CD4-positive, CD25-positive, alpha-beta regulatory T cell (primary cell): ENCODE measurements around the gene HDAC8. TPM values are rescaled to one million over a fixed set of nuclear protein-coding genes. Genes with fewer than 3 reads are reported as not detected.
"Not testable (repeated sequence)": the region's sequence is repeated elsewhere in the genome, so short reads cannot be mapped to it uniquely, and the experiment has no call there.

Source experiments
- ATAC-seq, 2 donors: fragments of 150-1000 bp; cut with Tn5 transposase; one replicate each; pipeline ENCODE4 v1.10.0; 2021; ENCODE audit warnings: low read depth in 2 of 2, moderate number of reproducible peaks in 2 of 2, moderate library complexity in 1 of 2
- DNase-seq, 3 donors: peaks; one replicate each; pipeline versions ENCODE4 v3.0.0 to v3.0.0-alpha.2; 2012 to 2022; ENCODE audit warnings: mixed read lengths in 1 of 3
- H3K27ac ChIP-seq: one replicate; pipeline ENCODE4 v1.7.0; 2013; ENCODE audit warnings: mild to moderate bottlenecking, low read length; ENCODE audit not compliant: insufficient read depth, poor library complexity, severe bottlenecking
- H3K27me3 ChIP-seq: one replicate; pipeline ENCODE4 v1.7.0; 2013; ENCODE audit warnings: low read length; ENCODE audit not compliant: control insufficient read depth, insufficient read depth
- H3K36me3 ChIP-seq: one replicate; pipeline ENCODE4 v1.7.0; 2013; ENCODE audit warnings: mild to moderate bottlenecking, low read length, moderate library complexity; ENCODE audit not compliant: control insufficient read depth, insufficient read depth
- H3K4me1 ChIP-seq: 2 replicates; pipeline ENCODE4 v1.7.0; 2013; ENCODE audit warnings: mild to moderate bottlenecking, low read length; ENCODE audit not compliant: insufficient read depth, control insufficient read depth, poor library complexity, severe bottlenecking
- H3K4me3 ChIP-seq: one replicate; pipeline ENCODE4 v1.7.0; 2013; ENCODE audit warnings: low read depth, mild to moderate bottlenecking, low read length, moderate library complexity
- H3K9me3 ChIP-seq, 2 experiments: 1 replicate in 1 of 2; 2 replicates in 1 of 2; pipeline ENCODE4 v1.7.0; 2013; ENCODE audit warnings: low read length in 2 of 2, mild to moderate bottlenecking in 1 of 2, moderate library complexity in 1 of 2; ENCODE audit not compliant: control insufficient read depth in 2 of 2
- H3K27ac Mint-ChIP-seq, 3 donors: one replicate each; pipeline ENCODE4 v1.8.0; 2020 to 2022; ENCODE audit warnings: mild to moderate bottlenecking in 3 of 3, mixed read lengths in 3 of 3, moderate library complexity in 2 of 3
- H3K27me3 Mint-ChIP-seq: one replicate; pipeline ENCODE4 v1.8.0; 2022; ENCODE audit warnings: mild to moderate bottlenecking, mixed read lengths
- H3K36me3 Mint-ChIP-seq: one replicate; pipeline ENCODE4 v1.8.0; 2020; ENCODE audit warnings: mixed read lengths
- H3K4me1 Mint-ChIP-seq, 4 donors: one replicate each; pipeline ENCODE4 v1.8.0; 2020 to 2022; ENCODE audit warnings: mixed read lengths in 4 of 4, mild to moderate bottlenecking in 1 of 4
- H3K4me3 Mint-ChIP-seq, 4 donors: one replicate each; pipeline ENCODE4 v1.8.0; 2020 to 2022; ENCODE audit warnings: mild to moderate bottlenecking in 4 of 4, mixed read lengths in 4 of 4, moderate library complexity in 3 of 4
- H3K9me3 Mint-ChIP-seq, 7 donors: one replicate each; pipeline ENCODE4 v1.8.0; 2020 to 2022; ENCODE audit warnings: mixed read lengths in 7 of 7, mild to moderate bottlenecking in 3 of 7, moderate library complexity in 2 of 7
- polyA plus RNA-seq, 4 donors: library from polyadenylated mRNA; unstranded; fragments of 300-500 nt; fragmentation: Illumina TruSeq; gene quantifications; one replicate each; pipeline ENCODE4 v1.2.3, GENCODE V29; 2021
- total RNA-seq: library from RNA; stranded (reverse); gene quantifications from one replicate; pipeline ENCODE4 v1.2.3, GENCODE V29; 2022

The HDAC8 gene
- total and polyA plus RNA-seq, 5 donors from 2014 or later, result 14.0 to 22.4 (median 17.6) TPM

DNA sequence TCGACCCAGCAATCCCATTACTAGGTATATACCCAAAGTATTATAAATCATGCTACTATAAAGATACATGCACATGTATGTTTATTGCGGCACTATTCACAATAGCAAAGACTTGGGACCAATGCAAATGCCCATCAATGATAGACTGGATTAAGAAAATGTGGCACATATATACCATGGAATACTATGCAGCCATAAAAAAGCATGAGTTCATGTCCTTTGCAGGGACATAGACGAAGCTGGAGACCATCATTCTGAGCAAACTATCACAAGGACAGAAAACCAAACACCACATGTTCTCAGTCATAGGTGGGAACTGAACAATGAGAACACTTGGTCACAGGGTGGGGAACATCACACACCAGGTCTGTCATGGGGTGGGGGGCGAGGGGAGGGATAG lies 18.4 kb upstream of the HDAC8 start:
- not testable (repeated sequence) for H3K27me3 ChIP-seq, H3K9me3 ChIP-seq, DNase-seq, H3K4me1 Mint-ChIP-seq, H3K36me3 ChIP-seq, H3K27ac ChIP-seq, H3K27me3 Mint-ChIP-seq, H3K4me3 Mint-ChIP-seq, H3K4me3 ChIP-seq, ATAC-seq, H3K27ac Mint-ChIP-seq, H3K36me3 Mint-ChIP-seq, H3K9me3 Mint-ChIP-seq, H3K4me1 ChIP-seq

GRCh38 chrX:72584163-72584562 lies 11.5 kb upstream of the HDAC8 start:
- H3K4me3 Mint-ChIP-seq, result no peak overlapping the region
- H3K27me3 ChIP-seq, result no peaks in the 10 kb centered on the region
- H3K36me3 Mint-ChIP-seq, result no peaks in the 10 kb centered on the region
- H3K4me3 ChIP-seq, result no peak overlapping the region
- H3K9me3 ChIP-seq, result no peaks in the 10 kb centered on the region
- ATAC-seq (no peak), DNase-seq (no peak)
- H3K4me1 Mint-ChIP-seq, result no peaks in the 10 kb centered on the region
- H3K27ac Mint-ChIP-seq, result no peak overlapping the region
- H3K4me1 ChIP-seq, result no peaks in the 10 kb centered on the region
- no peak overlapping the region for H3K27ac ChIP-seq
- H3K9me3 Mint-ChIP-seq, result peaks cover 0 to 5% (median 0%) of the 10 kb centered on the region in 7 donors
- no peaks in the 10 kb centered on the region for H3K36me3 ChIP-seq
- H3K27me3 Mint-ChIP-seq, result no peaks in the 10 kb centered on the region

DNA sequence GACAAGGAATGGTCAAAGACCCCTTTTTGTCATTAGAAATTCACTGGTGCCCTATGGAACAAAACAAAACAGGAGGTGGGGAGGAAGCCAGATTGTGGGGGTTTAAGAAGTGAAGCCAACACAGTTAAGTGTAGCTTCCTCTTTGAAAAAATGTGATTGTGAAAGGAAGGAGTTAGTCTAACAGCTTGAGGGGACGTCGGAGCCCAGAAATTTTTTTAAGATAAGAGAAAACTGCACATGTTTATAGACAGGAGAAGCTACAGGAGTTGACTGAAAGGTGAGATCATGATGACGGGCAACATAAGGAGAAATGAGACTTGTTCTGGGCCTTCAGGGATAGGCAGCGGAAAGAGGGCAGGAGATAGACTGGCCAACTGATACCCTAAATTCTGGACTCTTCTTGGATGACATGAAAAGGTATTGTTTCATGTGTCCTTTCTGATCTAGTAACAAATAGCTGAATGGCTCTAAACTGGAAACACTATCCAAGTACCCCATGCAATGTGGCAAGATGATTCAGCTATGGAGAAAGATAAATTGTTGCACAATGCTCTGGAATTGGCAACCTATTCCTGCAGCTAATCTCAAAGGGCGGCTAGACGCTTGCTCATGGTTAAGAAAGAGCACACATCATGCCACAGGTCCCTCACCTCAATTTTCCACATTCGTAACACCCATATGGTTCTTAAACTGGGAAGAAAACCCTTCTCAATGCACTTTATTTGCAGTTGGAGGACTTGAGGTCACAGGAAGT lies 3.7 kb upstream of the HDAC8 start:
- Histone ChIP-seq H3K4me3 (no peak overlapping the region), H3K9me3 (no peaks in the 10 kb centered on the region), H3K4me1 (no peaks in the 10 kb centered on the region), H3K27me3 (no peaks in the 10 kb centered on the region), H3K27ac (no peak overlapping the region), H3K36me3 (no peaks in the 10 kb centered on the region)
- Mint-ChIP-seq H3K9me3 (no peaks in the 10 kb centered on the region), H3K4me1 (peaks cover 0 to 8% (median 3%) of the 10 kb centered on the region in 4 donors), H3K27me3 (peaks cover 4% of the 10 kb centered on the region), H3K27ac (no peak overlapping the region), H3K36me3 (peaks cover under 1% of the 10 kb centered on the region), H3K4me3 (no peak overlapping the region)
- ATAC-seq (no peak), DNase-seq (no peak)

GRCh38 chrX:72573158-72573511 lies 492 bp upstream of the HDAC8 start:
- Histone ChIP-seq H3K4me1 (no peaks in the 10 kb centered on the region), H3K4me3 (peak overlapping the region; percentile 96), H3K27me3 (no peaks in the 10 kb centered on the region), H3K9me3 (no peaks in the 10 kb centered on the region), H3K36me3 (peaks cover under 1% of the 10 kb centered on the region), H3K27ac (no peak overlapping the region)
- peaks cover 2 to 13% (median 5%) of the 10 kb centered on the region in 4 donors for H3K4me1 Mint-ChIP-seq
- ATAC-seq (no peak), DNase-seq (no peak)
- peaks cover 4% of the 10 kb centered on the region for H3K36me3 Mint-ChIP-seq
- peak overlapping the region; percentile 87 to 96 (median 94) for H3K27ac Mint-ChIP-seq
- peak overlapping the region; percentile 90 to 96 (median 94) for H3K4me3 Mint-ChIP-seq
- H3K9me3 Mint-ChIP-seq, result no peaks in the 10 kb centered on the region
- peaks cover 4% of the 10 kb centered on the region for H3K27me3 Mint-ChIP-seq

- Mint-ChIP-seq H3K27ac (no peak overlapping the region), H3K4me1 (peaks cover 2 to 14% (median 5%) of the 10 kb centered on the region in 4 donors), H3K9me3 (no peaks in the 10 kb centered on the region), H3K27me3 (no peaks in the 10 kb centered on the region), H3K4me3 (peak overlapping the region in 1 of 4 donors; percentile 15), H3K36me3 (peaks cover 24% of the 10 kb centered on the region)
- no peaks in the 10 kb centered on the region for H3K4me1 ChIP-seq
- peaks cover 15% of the 10 kb centered on the region for H3K36me3 ChIP-seq
- H3K27me3 ChIP-seq, result no peaks in the 10 kb centered on the region
- no peaks in the 10 kb centered on the region for H3K9me3 ChIP-seq
- no peak for ATAC-seq
- no peak overlapping the region for H3K27ac ChIP-seq
- H3K4me3 ChIP-seq, result no peak overlapping the region
- DNase-seq, result no peak
These were observed 2.9 kb downstream of the HDAC8 start for GRCh38 chrX:72569786-72570185.

GRCh38 chrX:72568406-72569092 lies 4.1 kb downstream of the HDAC8 start:
- Histone ChIP-seq H3K27ac (no peak overlapping the region), H3K9me3 (no peaks in the 10 kb centered on the region), H3K27me3 (no peaks in the 10 kb centered on the region), H3K4me1 (no peaks in the 10 kb centered on the region), H3K4me3 (no peak overlapping the region), H3K36me3 (peaks cover 15% of the 10 kb centered on the region)
- no peak for ATAC-seq
- peaks cover 2 to 14% (median 5%) of the 10 kb centered on the region in 4 donors for H3K4me1 Mint-ChIP-seq
- H3K4me3 Mint-ChIP-seq, result no peak overlapping the region
- H3K27ac Mint-ChIP-seq, result peak overlapping the region in 1 of 3 donors; percentile 5
- DNase-seq, result no peak
- no peaks in the 10 kb centered on the region for H3K9me3 Mint-ChIP-seq
- no peaks in the 10 kb centered on the region for H3K27me3 Mint-ChIP-seq
- H3K36me3 Mint-ChIP-seq, result peaks cover 24% of the 10 kb centered on the region

DNA sequence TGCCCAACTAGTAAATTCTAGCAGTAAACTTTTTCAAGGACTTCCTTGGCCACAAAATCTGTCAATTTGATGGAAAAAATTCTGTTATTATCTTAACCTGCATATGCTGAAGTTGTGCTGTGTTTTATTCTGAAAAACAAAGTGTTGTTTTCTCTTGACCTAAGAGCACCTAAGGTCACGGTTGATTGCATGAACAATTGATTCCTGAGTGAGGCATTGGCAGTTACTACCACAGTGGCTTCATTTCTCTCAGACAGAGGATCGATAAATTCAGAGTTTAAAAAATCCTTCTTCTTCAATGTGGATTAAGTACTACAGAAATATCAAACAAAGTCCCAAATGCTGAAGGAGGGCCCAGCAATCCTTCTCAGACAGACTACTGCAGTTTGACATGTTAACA lies 6.2 kb downstream of the HDAC8 start:
- Histone ChIP-seq H3K36me3 (peaks cover 15% of the 10 kb centered on the region), H3K27ac (no peak overlapping the region), H3K4me1 (no peaks in the 10 kb centered on the region), H3K9me3 (no peaks in the 10 kb centered on the region), H3K27me3 (no peaks in the 10 kb centered on the region), H3K4me3 (no peak overlapping the region)
- Mint-ChIP-seq H3K9me3 (no peaks in the 10 kb centered on the region), H3K27ac (no peak overlapping the region), H3K4me3 (no peak overlapping the region), H3K4me1 (peaks cover 0 to 10% (median 6%) of the 10 kb centered on the region in 4 donors), H3K27me3 (no peaks in the 10 kb centered on the region), H3K36me3 (peaks cover 29% of the 10 kb centered on the region)
- no peak for ATAC-seq
- no peak for DNase-seq

- Mint-ChIP-seq H3K36me3 (peaks cover 12% of the 10 kb centered on the region), H3K4me1 (peaks cover 0 to 23% (median 11%) of the 10 kb centered on the region in 4 donors)
- H3K27me3 ChIP-seq, H3K4me3 Mint-ChIP-seq, H3K27ac Mint-ChIP-seq, H3K36me3 ChIP-seq, H3K4me3 ChIP-seq, ATAC-seq, DNase-seq, H3K27ac ChIP-seq, H3K27me3 Mint-ChIP-seq, H3K4me1 ChIP-seq, H3K9me3 ChIP-seq, H3K9me3 Mint-ChIP-seq: not testable (repeated sequence)
These were observed 13.0 kb downstream of the HDAC8 start for GRCh38 chrX:72559655-72560054.
